Smooth muscle cell of the coronary artery (primary cell): ENCODE data around the gene PGBD5. TPM values are rescaled to one million over a fixed set of nuclear protein-coding genes. Genes with fewer than 3 reads are reported as not detected.

Experiments used
- total RNA-seq: library from RNA; depleted of rRNA; stranded (reverse); fragments of >200 nt; gene quantifications from 2 replicates; pipeline ENCODE4 v1.2.3, GENCODE V29; 2014; ENCODE audit warnings: low replicate concordance

Gene PGBD5
- total RNA-seq = under 0.01 and 0.59 TPM in 2 replicates

DNA sequence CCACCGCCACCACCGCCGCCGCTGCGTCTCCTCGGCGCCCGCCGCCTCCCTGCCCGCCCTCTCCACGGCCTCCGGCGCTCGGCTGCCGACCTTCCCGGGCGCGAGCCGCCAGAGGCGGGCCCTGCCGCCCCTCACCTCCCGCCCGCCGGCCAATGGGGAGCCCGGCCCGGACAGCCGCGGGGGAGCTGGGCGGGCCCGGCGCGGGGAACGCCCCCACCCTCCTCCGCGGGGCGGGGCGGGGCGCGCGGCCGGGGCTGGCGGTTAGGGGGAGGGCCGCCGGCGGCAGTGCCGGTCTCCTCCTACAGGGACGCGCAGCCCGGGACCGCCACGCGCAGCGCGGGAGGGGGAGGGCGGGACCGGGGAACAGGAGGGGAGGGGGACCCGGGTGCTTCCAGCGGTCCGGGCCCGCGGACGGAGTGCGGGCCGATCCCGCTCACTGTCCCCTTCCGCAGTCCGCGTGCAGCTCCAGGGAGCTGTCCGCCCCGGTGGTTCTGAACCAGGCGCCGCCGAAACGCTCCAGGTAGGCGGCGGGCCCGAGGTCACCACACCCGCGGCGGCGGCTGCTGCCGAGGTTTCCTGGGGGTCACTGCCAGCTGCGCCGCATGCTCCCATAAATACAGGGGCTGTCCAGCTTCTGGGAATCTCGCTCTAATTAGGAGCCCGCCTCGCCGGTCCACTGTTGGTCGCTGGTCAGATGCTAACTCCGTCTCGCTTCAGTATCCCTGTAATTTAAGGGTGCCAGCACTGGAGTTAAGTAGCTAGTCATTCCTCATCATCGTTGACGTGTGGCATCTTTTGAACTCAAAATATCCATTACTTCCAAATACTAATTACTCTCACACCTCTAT is at the start of gene PGBD5:
Gene PGBD5 (minus strand): TSS at position 87 of the 848 bp plus-strand sequence. CDS start 404 bp downstream, outside the sequence.

Other genes with a start within 250 kb of the PGBD5 start
- 12.4 and 15.5 TPM in 2 replicates for gene COG2, start 216.1 kb upstream of the PGBD5 start, total RNA-seq